ENCODE results near the gene RAPGEF6. TPM values are rescaled to one million over a fixed set of nuclear protein-coding genes. Genes with fewer than 3 reads are reported as not detected.
A peak's percentile ranks its signal among the peaks of the same experiment; 100 is the strongest.
"Not testable (repeated sequence)": the region's sequence is repeated elsewhere in the genome, so short reads cannot be mapped to it uniquely, and the experiment has no call there.

The RAPGEF6 gene
- total RNA-seq, 3 donors from 2014 or later (not counting 1 experiment from before 2014, with no cell fraction given) = 30.1 to 61.0 (median 42.1) TPM

- H3K4me3 ChIP-seq (ENCODE audit: low read length) = no peak overlapping the region
- no peak for DNase-seq
- intact Hi-C loops (cut with micrococcal nuclease) = no loop called here
- H3K4me1 ChIP-seq (ENCODE audit: control insufficient read depth, insufficient read depth, low read length) = peaks cover 8% of the 10 kb centered on the region
- WGBS (ENCODE audit: insufficient coverage) = 67% methylated on average over 1 of the region's 2 CpGs
- Mint-ChIP-seq H3K4me3 (no peak overlapping the region), H3K4me1 (peaks cover 43 to 54% of the 10 kb centered on the region in 2 donors), H3K36me3 (no peaks in the 10 kb centered on the region), H3K9me3 (no peaks in the 10 kb centered on the region), H3K27me3 (ENCODE audit: low read depth in 2 of 2) (no peaks in the 10 kb centered on the region), H3K27ac (no peak overlapping the region)
- no peak for ATAC-seq
- no peak overlapping the region for H3K27ac ChIP-seq (ENCODE audit: low read length)
- peaks cover 15% of the 10 kb centered on the region for H3K36me3 ChIP-seq (ENCODE audit: control insufficient read depth, insufficient read depth, low read length)
- H3K27me3 ChIP-seq (ENCODE audit: control insufficient read depth, insufficient read depth, low read length) = no peaks in the 10 kb centered on the region
- no peaks in the 10 kb centered on the region for H3K9me3 ChIP-seq (ENCODE audit: control insufficient read depth, insufficient read depth, low read length)
- no peak for TF ChIP-seq CTCF (IDR thresholded peaks at IDR 0.05)
These were observed 29.9 kb downstream of the RAPGEF6 start for GRCh38 chr5:131605086-131605485.

GRCh38 chr5:131595088-131596033, 39.7 kb downstream of the RAPGEF6 start:
- 65% methylated on average over 5 of the region's 8 CpGs for WGBS (ENCODE audit: insufficient coverage)
- Histone ChIP-seq H3K27ac (ENCODE audit: low read length) (peak overlapping the region; percentile 74), H3K27me3 (ENCODE audit: control insufficient read depth, insufficient read depth, low read length) (no peaks in the 10 kb centered on the region), H3K4me1 (ENCODE audit: control insufficient read depth, insufficient read depth, low read length) (peaks cover 20% of the 10 kb centered on the region), H3K36me3 (ENCODE audit: control insufficient read depth, insufficient read depth, low read length) (peaks cover 5% of the 10 kb centered on the region), H3K9me3 (ENCODE audit: control insufficient read depth, insufficient read depth, low read length) (no peaks in the 10 kb centered on the region), H3K4me3 (ENCODE audit: low read length) (no peak overlapping the region)
- no peak for TF ChIP-seq CTCF (IDR thresholded peaks at IDR 0.05)
- Mint-ChIP-seq H3K4me1 (peaks cover 36 to 49% of the 10 kb centered on the region in 2 donors), H3K36me3 (no peaks in the 10 kb centered on the region), H3K27me3 (ENCODE audit: low read depth in 2 of 2) (no peaks in the 10 kb centered on the region), H3K9me3 (no peaks in the 10 kb centered on the region), H3K27ac (peak overlapping the region; percentile 57 to 80), H3K4me3 (peak overlapping the region; percentile 72)
- intact Hi-C loops (cut with micrococcal nuclease) = loop anchor here (1.0 kb wide), 1 partner anchor 40 kb away; the partner anchor contains the start of gene RAPGEF6
- ATAC-seq (peak; percentile 84 to 93 (median 84)), DNase-seq (peak in 1 of 2 donors; percentile 67)

- H3K27ac Mint-ChIP-seq = peak overlapping the region; percentile 57 to 80
- intact Hi-C loops (cut with micrococcal nuclease) = no loop called here
These were observed 41.1 kb downstream of the RAPGEF6 start for GRCh38 chr5:131593921-131594320.

GRCh38 chr5:131593436-131593835, 41.6 kb downstream of the RAPGEF6 start:
- H3K36me3 Mint-ChIP-seq; H3K9me3 ChIP-seq (ENCODE audit: control insufficient read depth, insufficient read depth, low read length); intact Hi-C loops (cut with micrococcal nuclease); H3K4me3 ChIP-seq (ENCODE audit: low read length); H3K9me3 Mint-ChIP-seq; ATAC-seq; H3K27ac ChIP-seq (ENCODE audit: low read length); H3K36me3 ChIP-seq (ENCODE audit: control insufficient read depth, insufficient read depth, low read length); DNase-seq; H3K27me3 Mint-ChIP-seq (ENCODE audit: low read depth in 2 of 2); H3K27me3 ChIP-seq (ENCODE audit: control insufficient read depth, insufficient read depth, low read length): not testable (repeated sequence)
- Mint-ChIP-seq H3K4me3 (peak overlapping the region; percentile 14), H3K27ac (peak overlapping the region; percentile 57 to 80), H3K4me1 (peaks cover 36 to 52% of the 10 kb centered on the region in 2 donors)
- peaks cover 25% of the 10 kb centered on the region for H3K4me1 ChIP-seq (ENCODE audit: control insufficient read depth, insufficient read depth, low read length)
- WGBS (ENCODE audit: insufficient coverage) = 88% methylated on average over 2 of the region's 2 CpGs

More at GRCh38 chr5:131593921-131594320, 41.1 kb downstream of the RAPGEF6 start:
- Mint-ChIP-seq H3K36me3 (no peaks in the 10 kb centered on the region), H3K4me1 (peaks cover 36 to 56% of the 10 kb centered on the region in 2 donors), H3K4me3 (peak overlapping the region; percentile 25), H3K27me3 (ENCODE audit: low read depth in 2 of 2) (no peaks in the 10 kb centered on the region), H3K9me3 (no peaks in the 10 kb centered on the region)
- H3K27me3 ChIP-seq (ENCODE audit: control insufficient read depth, insufficient read depth, low read length) = no peaks in the 10 kb centered on the region
- no peak overlapping the region for H3K27ac ChIP-seq (ENCODE audit: low read length)
- no peaks in the 10 kb centered on the region for H3K9me3 ChIP-seq (ENCODE audit: control insufficient read depth, insufficient read depth, low read length)
- H3K36me3 ChIP-seq (ENCODE audit: control insufficient read depth, insufficient read depth, low read length) = no peaks in the 10 kb centered on the region
- H3K4me3 ChIP-seq (ENCODE audit: low read length) = no peak overlapping the region
- 90% methylated on average over 2 of the region's 2 CpGs for WGBS (ENCODE audit: insufficient coverage)
- H3K4me1 ChIP-seq (ENCODE audit: control insufficient read depth, insufficient read depth, low read length) = peaks cover 25% of the 10 kb centered on the region
- ATAC-seq (no peak), DNase-seq (no peak)
- TF ChIP-seq CTCF (IDR thresholded peaks at IDR 0.05) = no peak
